ENCODE results near the gene PPME1. TPM values are rescaled to one million over a fixed set of nuclear protein-coding genes. Genes with fewer than 3 reads are reported as not detected.

The PPME1 gene
- total and polyA plus RNA-seq, 9 of the 15 experiments (the other 6 are each of a cell fraction or from before 2014, with no cell fraction given): 9.8 to 81.7 (median 37.6) TPM

DNA sequence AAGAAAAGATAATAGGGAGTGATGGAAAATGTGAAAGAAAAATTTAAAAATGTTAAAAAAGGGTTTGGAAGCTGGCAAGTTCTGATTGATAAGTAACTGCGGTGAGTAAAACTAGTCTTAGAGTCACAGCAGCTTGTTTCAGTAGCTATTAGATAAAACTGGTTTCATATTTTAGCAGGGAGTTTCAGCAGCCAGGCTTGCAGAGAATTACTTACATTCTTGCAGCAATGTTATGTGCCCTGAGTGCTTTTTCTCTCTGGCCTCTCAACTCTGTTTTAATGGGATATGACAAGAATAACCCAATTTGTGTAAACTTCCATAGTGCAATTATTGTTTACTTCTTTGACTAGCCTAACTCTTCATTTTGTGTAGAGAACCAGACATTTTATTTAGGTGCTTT, 33.6 kb downstream of the PPME1 start:
- POLR2A ChIA-PET: no interaction called here
- BruUV-seq (replicated peaks): no TSS peak
- in situ Hi-C loops (cut with MboI): no loop called here

DNA sequence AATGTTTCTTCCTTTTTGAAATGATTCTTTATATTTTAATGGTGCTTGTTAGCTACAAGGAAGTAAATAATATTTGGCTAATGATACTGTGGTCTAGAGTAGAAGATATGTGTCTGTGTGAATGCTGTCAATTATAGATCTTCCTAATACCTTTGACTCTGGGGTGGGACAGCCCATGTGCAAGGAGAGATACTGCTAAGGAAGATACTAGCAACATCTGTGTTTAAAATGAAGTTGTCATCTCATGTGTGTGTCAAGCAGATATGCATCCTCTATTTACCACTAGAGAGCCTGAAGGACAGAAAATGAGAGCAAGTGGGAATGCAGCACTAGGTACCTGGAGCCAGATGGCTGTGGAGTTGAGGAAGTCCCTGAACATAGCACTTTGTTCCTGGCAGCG, 34.1 kb downstream of the PPME1 start:
- ATAC-seq: peak; percentile 69
- peaks cover 66% of the 10 kb centered on the region for H3K36me3 ChIP-seq (ENCODE audit: control insufficient read depth, insufficient read depth, low read length)
- no peaks in the 10 kb centered on the region for H3K9me3 ChIP-seq (replicated peaks; ENCODE audit: control insufficient read depth, insufficient read depth, low read depth, low read length)
- BruUV-seq (replicated peaks): no TSS peak
- intact Hi-C loops (cut with micrococcal nuclease): no loop called here
- H3K9ac ChIP-seq (ENCODE audit: insufficient read depth in 1 of 2, low read depth in 2 of 2, low read length in 2 of 2): no peak overlapping the region
- FAIRE-seq: no peak
- H2AFZ ChIP-seq (ENCODE audit: low read depth, low read length): no peak overlapping the region
- H3K4me3 ChIP-seq: no peak overlapping the region
- POLR2A ChIA-PET: no interaction called here
- no peaks in the 10 kb centered on the region for H4K20me1 ChIP-seq (replicated peaks; ENCODE audit: control insufficient read depth, insufficient read depth, low read length)
- H3K79me2 ChIP-seq (ENCODE audit: control insufficient read depth, insufficient read depth, low read length): 0 out of 3 replicates have a peak, but pooled peaks cover 6% of the 10 kb centered on the region
- H3K27me3 ChIP-seq (ENCODE audit: control insufficient read depth in 2 of 2, insufficient read depth in 2 of 2, low read length in 2 of 2): no peaks in the 10 kb centered on the region
- peaks cover 0 to 4% of the 10 kb centered on the region in 2 experiments; a peak in 2 of 5 replicates for H3K4me1 ChIP-seq (replicated peaks in 1 of 2; ENCODE audit: control insufficient read depth in 2 of 2, insufficient read depth in 2 of 2, low read length in 2 of 2)
- in situ Hi-C loops (cut with MboI): no loop called here
- no peak overlapping the region for H3K27ac ChIP-seq (ENCODE audit: extremely low read depth, low read depth, low read length)
- CTCF ChIA-PET (ENCODE audit: low intra/inter-chr PET ratio): no interaction called here
- no peak overlapping the region for H3K4me2 ChIP-seq (ENCODE audit: insufficient read depth, low read length)
- no peaks in the 10 kb centered on the region for H3K9me1 ChIP-seq (ENCODE audit: control insufficient read depth, insufficient read depth, low read length)
- DNase-seq (ENCODE audit: extremely low read depth in 1 of 4, low spot score in 3 of 4): peak; percentile 19 to 49 (median 38)
- 82% methylated on average over 1 of the region's 1 CpG for WGBS (ENCODE audit: insufficient coverage, low coverage, missing lambda C conversion rate)
- TF ChIP-seq CBFA2T2 (conservative IDR thresholded peaks at IDR 0.05) (peak; percentile 84), TEAD4 (IDR thresholded peaks at IDR 0.05; ENCODE audit: low read length) (peak; percentile 81), TEAD4 (CRISPR knock-in tag; IDR thresholded peaks at IDR 0.05; ENCODE audit: borderline replicate concordance) (no peak), GATA2 (CRISPR knock-in tag; IDR thresholded peaks at IDR 0.05) (peak; percentile 61; the same call in 1 of the 2 replicates), MTA2 (IDR thresholded peaks at IDR 0.05; ENCODE audit: low read depth) (peak; percentile 65), SRSF1 (IDR thresholded peaks at IDR 0.05; ENCODE audit: low read depth, low read length) (no peak), FOXK2 (conservative IDR thresholded peaks at IDR 0.05 in 1 of 2, IDR thresholded peaks at IDR 0.05 in 1 of 2; ENCODE audit: low read depth in 2 of 2) (peak in 1 of 2 experiments; percentile 30; a peak in 1 of 4 replicates), PKNOX1 (IDR thresholded peaks at IDR 0.05) (peak; percentile 59; the same call in 1 of the 2 replicates), TCF3 (CRISPR knock-in tag; IDR thresholded peaks at IDR 0.05) (peak; percentile 95), NFIC (IDR thresholded peaks at IDR 0.05) (peak; percentile 49; the same call in 1 of the 2 replicates), CTBP1 (IDR thresholded peaks at IDR 0.05; ENCODE audit: borderline replicate concordance) (0 out of 2 replicates have a peak, but pooled peaks have one; percentile 29), NCOR1 (IDR thresholded peaks at IDR 0.05) (peak; percentile 64), POLR2AphosphoS5 (IDR thresholded peaks at IDR 0.05; ENCODE audit: control insufficient read depth, insufficient read depth, low read depth, low read length) (peak; percentile 61; the same call in 1 of the 2 replicates), ZNF707 (CRISPR knock-in tag; conservative IDR thresholded peaks at IDR 0.05) (no peak), TRIM24 (IDR thresholded peaks at IDR 0.05) (peak; percentile 52 to 56; a peak in 2 of 4 replicates)

More for the DNA sequence above, 33.6 kb downstream of the PPME1 start:
- DNase-seq (ENCODE audit: extremely low read depth in 1 of 4, low spot score in 3 of 4): no peak
- H3K79me2 ChIP-seq (ENCODE audit: control insufficient read depth, insufficient read depth, low read length): 0 out of 3 replicates have a peak, but pooled peaks cover 6% of the 10 kb centered on the region
- no peak for ATAC-seq
- H3K27ac ChIP-seq (ENCODE audit: extremely low read depth, low read depth, low read length): no peak overlapping the region
- H3K9me3 ChIP-seq (replicated peaks; ENCODE audit: control insufficient read depth, insufficient read depth, low read depth, low read length): no peaks in the 10 kb centered on the region
- no peaks in the 10 kb centered on the region for H3K27me3 ChIP-seq (ENCODE audit: control insufficient read depth in 2 of 2, insufficient read depth in 2 of 2, low read length in 2 of 2)
- H3K4me1 ChIP-seq (replicated peaks in 1 of 2; ENCODE audit: control insufficient read depth in 2 of 2, insufficient read depth in 2 of 2, low read length in 2 of 2): peaks cover 0 to 4% of the 10 kb centered on the region in 2 experiments; a peak in 2 of 5 replicates
- intact Hi-C loops (cut with micrococcal nuclease): no loop called here
- 79% methylated on average over 1 of the region's 1 CpG for WGBS (ENCODE audit: insufficient coverage, low coverage, missing lambda C conversion rate)
- peaks cover 61% of the 10 kb centered on the region for H3K36me3 ChIP-seq (ENCODE audit: control insufficient read depth, insufficient read depth, low read length)
- H3K9ac ChIP-seq (ENCODE audit: insufficient read depth in 1 of 2, low read depth in 2 of 2, low read length in 2 of 2): no peak overlapping the region
- H3K4me3 ChIP-seq: no peak overlapping the region
- peak; percentile 37 for FAIRE-seq
- no peaks in the 10 kb centered on the region for H4K20me1 ChIP-seq (replicated peaks; ENCODE audit: control insufficient read depth, insufficient read depth, low read length)
- H2AFZ ChIP-seq (ENCODE audit: low read depth, low read length): no peak overlapping the region
- H3K4me2 ChIP-seq (ENCODE audit: insufficient read depth, low read length): no peak overlapping the region
- CTCF ChIA-PET (ENCODE audit: low intra/inter-chr PET ratio): no interaction called here
- no peak for TF ChIP-seq FOXK2 (conservative IDR thresholded peaks at IDR 0.05 in 1 of 2, IDR thresholded peaks at IDR 0.05 in 1 of 2; ENCODE audit: low read depth in 2 of 2)
- no peak for TF ChIP-seq ZFP30 (CRISPR knock-in tag; IDR thresholded peaks at IDR 0.05; ENCODE audit: borderline replicate concordance)
- no peak for TF ChIP-seq ATF7 (IDR thresholded peaks at IDR 0.05)
- no peak for TF ChIP-seq TGIF2 (CRISPR knock-in tag; IDR thresholded peaks at IDR 0.05)
- no peak for TF ChIP-seq MCM7 (IDR thresholded peaks at IDR 0.05)
- no peak for TF ChIP-seq NRF1 (conservative IDR thresholded peaks at IDR 0.05 in 1 of 2, IDR thresholded peaks at IDR 0.05 in 1 of 2)
- no peak for TF ChIP-seq MYBL2 (IDR thresholded peaks at IDR 0.05; ENCODE audit: low read depth)
- no peak for TF ChIP-seq MYBL2 (CRISPR knock-in tag; IDR thresholded peaks at IDR 0.05; ENCODE audit: borderline replicate concordance)
- H3K9me1 ChIP-seq (ENCODE audit: control insufficient read depth, insufficient read depth, low read length): no peaks in the 10 kb centered on the region
